Measurements from ENCODE around the gene RRH.
"Not testable (repeated sequence)": the region's sequence is repeated elsewhere in the genome, so short reads cannot be mapped to it uniquely, and the experiment has no call there.

Gene RRH

DNA sequence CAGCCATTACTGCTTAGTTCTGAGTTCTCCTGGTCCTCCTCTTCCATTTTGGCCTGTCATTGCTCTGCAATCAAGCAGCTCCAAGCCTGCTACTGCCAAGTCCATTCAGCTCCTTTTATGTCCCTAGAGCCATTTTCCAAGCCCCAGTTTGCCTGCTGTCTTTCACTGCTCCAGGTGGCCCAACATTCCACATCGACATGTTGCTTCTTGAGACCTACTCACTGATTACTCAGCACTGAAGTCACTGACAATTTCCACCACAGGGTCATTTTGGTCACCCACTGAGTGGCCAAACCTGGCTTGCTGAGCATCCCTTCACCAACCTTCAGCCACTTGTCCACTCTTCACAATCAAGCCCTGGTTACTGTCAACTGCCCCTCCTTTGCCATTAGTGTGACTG lies 47.3 kb downstream of the RRH start:
- Histone ChIP-seq H3K27ac (ENCODE audit: low read length) (no peak overlapping the region), H3K4me1 (ENCODE audit: insufficient read depth, low read length) (no peaks in the 10 kb centered on the region), H3K9ac (ENCODE audit: low read depth, low read length) (no peak overlapping the region), H3K36me3 (ENCODE audit: insufficient read depth, low read depth, low read length) (no peaks in the 10 kb centered on the region), H3K9me3 (ENCODE audit: insufficient read depth, low read depth, low read length) (no peaks in the 10 kb centered on the region), H3K27me3 (ENCODE audit: insufficient read depth, low read length) (no peaks in the 10 kb centered on the region), H3K4me3 (ENCODE audit: low read length) (no peak overlapping the region)

DNA sequence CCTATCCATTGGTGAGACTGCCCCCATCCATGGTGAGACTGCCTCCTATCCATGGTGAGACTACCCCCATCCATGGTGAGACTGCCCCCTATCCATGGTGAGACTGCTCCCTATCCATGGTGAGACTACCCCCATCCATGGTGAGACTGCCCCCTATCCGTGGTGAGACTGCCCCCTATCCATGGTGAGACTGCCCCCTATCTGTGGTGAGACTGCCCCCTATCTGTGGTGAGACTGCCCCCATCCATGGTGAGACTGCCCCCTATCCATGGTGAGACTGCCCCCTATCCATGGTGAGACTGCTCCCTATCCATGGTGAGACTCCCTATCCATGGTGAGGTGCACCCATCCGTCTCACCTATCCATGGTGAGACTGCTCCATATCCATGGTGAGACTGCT lies 47.8 kb downstream of the RRH start:
- H3K9me3 ChIP-seq (ENCODE audit: insufficient read depth, low read depth, low read length); H3K9ac ChIP-seq (ENCODE audit: low read depth, low read length); H3K27ac ChIP-seq (ENCODE audit: low read length); H3K27me3 ChIP-seq (ENCODE audit: insufficient read depth, low read length); H3K4me1 ChIP-seq (ENCODE audit: insufficient read depth, low read length); H3K4me3 ChIP-seq (ENCODE audit: low read length); H3K36me3 ChIP-seq (ENCODE audit: insufficient read depth, low read depth, low read length): not testable (repeated sequence)

DNA sequence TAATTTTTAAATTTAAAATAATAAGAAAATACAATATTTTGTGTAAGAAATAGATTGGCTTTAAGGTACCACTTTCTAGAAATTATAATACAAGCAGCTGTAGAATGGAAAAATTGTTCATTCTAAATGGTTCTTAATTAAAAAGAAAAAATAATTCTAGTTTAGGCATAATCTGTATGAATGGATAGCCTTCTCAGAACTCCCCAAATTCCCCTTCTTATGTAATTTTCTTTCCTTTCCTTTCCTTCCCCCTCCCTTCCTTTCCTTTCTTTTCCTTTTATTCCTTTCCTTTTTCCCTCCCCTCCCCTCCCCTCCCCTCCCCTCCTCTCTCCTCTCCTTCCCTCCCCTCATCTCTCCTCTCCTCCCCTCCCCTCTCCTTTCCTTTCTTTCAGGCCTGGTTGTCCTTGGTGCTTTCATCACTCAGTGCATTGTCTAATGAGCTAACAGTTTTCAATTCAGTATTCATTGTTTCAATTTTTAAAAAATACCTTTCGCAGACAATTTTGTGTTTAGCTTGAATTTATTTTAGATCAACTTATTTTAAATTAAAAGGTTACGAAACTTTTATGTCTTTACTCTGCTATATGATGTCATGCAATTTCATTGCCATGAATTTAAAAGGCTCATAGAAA lies 49.0 kb downstream of the RRH start:
- no peaks in the 10 kb centered on the region for H3K36me3 ChIP-seq (ENCODE audit: insufficient read depth, low read depth, low read length)
- H3K4me3 ChIP-seq (ENCODE audit: low read length): no peak overlapping the region
- no peak overlapping the region for H3K9ac ChIP-seq (ENCODE audit: low read depth, low read length)
- no peak overlapping the region for H3K27ac ChIP-seq (ENCODE audit: low read length)
- no peaks in the 10 kb centered on the region for H3K27me3 ChIP-seq (ENCODE audit: insufficient read depth, low read length)
- H3K9me3 ChIP-seq (ENCODE audit: insufficient read depth, low read depth, low read length): no peaks in the 10 kb centered on the region
- no peaks in the 10 kb centered on the region for H3K4me1 ChIP-seq (ENCODE audit: insufficient read depth, low read length)

DNA sequence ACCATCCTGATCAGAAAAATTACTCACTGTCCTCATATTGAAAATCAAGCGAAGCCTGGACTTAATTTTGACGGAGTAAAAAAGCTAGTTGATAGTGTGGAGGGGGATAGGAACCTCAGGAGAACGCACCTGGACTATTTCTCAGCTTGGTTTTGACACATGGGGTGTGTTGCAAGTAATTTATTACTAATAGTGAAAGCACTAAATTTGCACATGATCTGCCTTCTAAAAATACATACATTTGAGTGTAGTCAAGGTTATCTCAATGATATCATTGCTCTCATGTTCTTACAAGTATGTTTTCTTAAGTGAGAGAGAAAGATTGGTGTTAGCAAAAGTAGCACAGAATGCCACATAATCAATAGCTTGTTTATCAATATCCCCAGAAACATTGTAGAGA lies 49.6 kb downstream of the RRH start:
- Histone ChIP-seq H3K9me3 (ENCODE audit: insufficient read depth, low read depth, low read length) (no peaks in the 10 kb centered on the region), H3K4me1 (ENCODE audit: insufficient read depth, low read length) (no peaks in the 10 kb centered on the region), H3K9ac (ENCODE audit: low read depth, low read length) (no peak overlapping the region), H3K4me3 (ENCODE audit: low read length) (no peak overlapping the region), H3K27me3 (ENCODE audit: insufficient read depth, low read length) (no peaks in the 10 kb centered on the region), H3K27ac (ENCODE audit: low read length) (no peak overlapping the region), H3K36me3 (ENCODE audit: insufficient read depth, low read depth, low read length) (no peaks in the 10 kb centered on the region)

DNA sequence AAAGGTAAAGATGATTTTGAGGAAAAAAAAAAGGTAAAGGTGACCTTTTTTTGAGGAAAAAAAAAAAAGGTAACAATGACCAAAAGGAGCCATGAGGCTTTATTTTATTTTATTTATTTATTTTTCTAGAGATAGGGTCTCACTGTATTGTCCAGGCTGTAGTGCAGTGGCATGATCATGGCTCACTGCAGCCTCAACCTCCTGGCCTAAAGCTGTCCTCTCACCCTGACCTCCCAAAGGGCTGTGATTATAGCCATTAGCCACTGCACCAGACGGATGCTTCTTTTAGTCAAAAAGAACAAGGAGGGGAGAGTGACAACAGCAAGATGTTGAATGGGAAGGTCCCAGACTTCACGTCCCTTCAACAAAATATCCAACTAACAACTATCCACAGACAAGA lies 50.6 kb downstream of the RRH start:
- H3K27me3 ChIP-seq (ENCODE audit: insufficient read depth, low read length): no peaks in the 10 kb centered on the region
- no peaks in the 10 kb centered on the region for H3K36me3 ChIP-seq (ENCODE audit: insufficient read depth, low read depth, low read length)
- H3K27ac ChIP-seq (ENCODE audit: low read length): no peak overlapping the region
- no peaks in the 10 kb centered on the region for H3K9me3 ChIP-seq (ENCODE audit: insufficient read depth, low read depth, low read length)
- no peak overlapping the region for H3K9ac ChIP-seq (ENCODE audit: low read depth, low read length)
- H3K4me3 ChIP-seq (ENCODE audit: low read length): no peak overlapping the region
- no peaks in the 10 kb centered on the region for H3K4me1 ChIP-seq (ENCODE audit: insufficient read depth, low read length)

DNA sequence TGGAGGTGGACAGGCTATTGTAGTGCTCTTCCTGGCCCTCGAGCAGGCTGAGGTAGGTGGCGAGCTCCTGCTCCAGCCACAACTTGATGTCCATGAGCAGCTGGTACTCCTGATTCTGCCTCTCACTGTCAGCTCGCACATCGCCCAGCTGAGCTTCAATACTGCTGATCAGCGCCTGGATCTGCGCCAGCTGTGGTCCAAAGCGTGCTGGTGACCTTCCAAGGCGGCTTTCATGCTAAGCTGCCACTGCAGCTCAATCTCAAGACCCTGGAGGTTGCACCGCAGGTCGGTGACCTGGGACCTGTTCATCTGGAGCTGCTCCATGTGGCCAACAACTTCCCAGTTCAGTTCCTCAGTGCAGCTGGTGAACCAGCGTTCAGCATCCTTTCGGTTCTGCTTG lies 51.3 kb downstream of the RRH start:
- H3K4me1 ChIP-seq (ENCODE audit: insufficient read depth, low read length): no peaks in the 10 kb centered on the region
- no peaks in the 10 kb centered on the region for H3K27me3 ChIP-seq (ENCODE audit: insufficient read depth, low read length)
- no peak overlapping the region for H3K9ac ChIP-seq (ENCODE audit: low read depth, low read length)
- H3K36me3 ChIP-seq (ENCODE audit: insufficient read depth, low read depth, low read length): no peaks in the 10 kb centered on the region
- no peak overlapping the region for H3K4me3 ChIP-seq (ENCODE audit: low read length)
- H3K9me3 ChIP-seq (ENCODE audit: insufficient read depth, low read depth, low read length): no peaks in the 10 kb centered on the region
- no peak overlapping the region for H3K27ac ChIP-seq (ENCODE audit: low read length)

DNA sequence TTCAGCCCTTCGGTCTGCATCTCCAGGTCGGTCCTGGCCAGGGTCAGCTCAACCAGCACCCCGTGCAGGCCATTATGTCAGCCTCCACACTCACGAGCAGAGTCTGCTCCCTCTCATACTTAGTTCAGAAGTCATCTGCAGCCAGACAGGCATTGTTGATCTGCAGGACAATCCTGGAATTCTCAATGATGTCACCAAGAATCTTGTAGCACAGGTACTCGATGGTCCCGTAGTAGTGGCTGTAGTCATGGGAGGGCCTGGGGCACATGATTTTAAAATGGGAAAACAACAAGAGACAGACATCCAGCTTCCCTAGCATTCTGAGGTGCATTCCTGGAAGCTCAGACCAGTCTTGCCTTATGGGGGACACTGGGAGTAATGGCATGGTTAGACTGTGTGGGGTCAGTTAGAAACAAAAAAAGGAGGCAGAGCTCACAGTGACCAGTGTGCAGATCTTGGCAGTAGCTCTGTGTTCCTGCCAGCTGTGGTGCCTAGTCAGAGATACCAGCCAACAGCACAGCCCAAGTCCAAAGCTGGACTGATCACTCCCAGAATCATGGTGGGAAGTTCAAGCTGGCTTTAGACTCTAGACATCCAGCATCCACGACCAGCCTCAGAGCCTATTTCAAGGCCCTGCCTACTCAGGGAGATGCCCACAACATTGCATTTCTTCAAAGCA lies 52.0 kb downstream of the RRH start:
- no peaks in the 10 kb centered on the region for H3K9me3 ChIP-seq (ENCODE audit: insufficient read depth, low read depth, low read length)
- H3K36me3 ChIP-seq (ENCODE audit: insufficient read depth, low read depth, low read length): no peaks in the 10 kb centered on the region
- no peaks in the 10 kb centered on the region for H3K27me3 ChIP-seq (ENCODE audit: insufficient read depth, low read length)
- no peak overlapping the region for H3K9ac ChIP-seq (ENCODE audit: low read depth, low read length)
- H3K4me3 ChIP-seq (ENCODE audit: low read length): no peak overlapping the region
- H3K27ac ChIP-seq (ENCODE audit: low read length): no peak overlapping the region
- no peaks in the 10 kb centered on the region for H3K4me1 ChIP-seq (ENCODE audit: insufficient read depth, low read length)

DNA sequence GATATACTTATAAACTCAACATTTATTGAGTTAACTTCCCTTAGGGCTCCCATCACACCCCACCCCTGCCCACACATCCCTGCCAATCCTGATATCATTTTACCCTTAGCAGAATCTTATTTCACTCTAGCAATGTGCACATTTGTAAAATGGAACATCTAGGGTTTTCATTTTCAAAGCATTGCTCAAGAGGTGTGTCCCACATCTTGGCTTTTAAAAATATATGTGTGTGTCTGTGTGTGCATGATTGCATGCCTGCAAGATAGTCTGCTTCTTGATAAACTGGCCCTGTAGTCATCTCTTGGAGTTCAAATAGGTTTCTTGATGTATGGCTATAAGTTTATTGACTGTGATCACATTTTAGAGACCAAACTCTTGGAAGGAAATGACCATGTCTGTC lies 58.5 kb downstream of the RRH start:
- Histone ChIP-seq H3K27me3 (ENCODE audit: insufficient read depth, low read length) (no peaks in the 10 kb centered on the region), H3K36me3 (ENCODE audit: insufficient read depth, low read depth, low read length) (no peaks in the 10 kb centered on the region), H3K9me3 (ENCODE audit: insufficient read depth, low read depth, low read length) (no peaks in the 10 kb centered on the region), H3K9ac (ENCODE audit: low read depth, low read length) (no peak overlapping the region), H3K27ac (ENCODE audit: low read length) (no peak overlapping the region), H3K4me3 (ENCODE audit: low read length) (no peak overlapping the region), H3K4me1 (ENCODE audit: insufficient read depth, low read length) (no peaks in the 10 kb centered on the region)

DNA sequence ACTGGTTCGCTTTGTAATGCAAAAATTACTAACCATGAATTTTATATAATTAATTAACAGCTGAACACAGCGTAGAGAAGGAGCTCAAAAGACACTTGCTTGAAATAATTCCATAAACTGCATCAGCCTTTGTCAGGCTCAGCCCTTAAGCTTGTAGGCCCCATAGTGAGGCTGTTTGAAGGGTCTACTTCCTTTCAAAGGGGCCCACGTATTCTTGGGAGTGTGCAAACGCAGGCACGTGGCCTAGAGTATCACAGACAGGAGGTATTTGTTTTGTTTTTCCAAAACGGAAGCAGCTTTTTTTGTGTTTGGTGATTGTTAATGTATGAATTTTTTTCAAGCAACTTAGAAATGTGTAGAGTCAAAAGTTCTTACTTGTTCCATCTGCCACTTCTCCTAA lies 59.3 kb downstream of the RRH start:
- Histone ChIP-seq H3K36me3 (ENCODE audit: insufficient read depth, low read depth, low read length) (no peaks in the 10 kb centered on the region), H3K27me3 (ENCODE audit: insufficient read depth, low read length) (no peaks in the 10 kb centered on the region), H3K4me1 (ENCODE audit: insufficient read depth, low read length) (no peaks in the 10 kb centered on the region), H3K9ac (ENCODE audit: low read depth, low read length) (no peak overlapping the region), H3K4me3 (ENCODE audit: low read length) (no peak overlapping the region), H3K9me3 (ENCODE audit: insufficient read depth, low read depth, low read length) (no peaks in the 10 kb centered on the region), H3K27ac (ENCODE audit: low read length) (no peak overlapping the region)

DNA sequence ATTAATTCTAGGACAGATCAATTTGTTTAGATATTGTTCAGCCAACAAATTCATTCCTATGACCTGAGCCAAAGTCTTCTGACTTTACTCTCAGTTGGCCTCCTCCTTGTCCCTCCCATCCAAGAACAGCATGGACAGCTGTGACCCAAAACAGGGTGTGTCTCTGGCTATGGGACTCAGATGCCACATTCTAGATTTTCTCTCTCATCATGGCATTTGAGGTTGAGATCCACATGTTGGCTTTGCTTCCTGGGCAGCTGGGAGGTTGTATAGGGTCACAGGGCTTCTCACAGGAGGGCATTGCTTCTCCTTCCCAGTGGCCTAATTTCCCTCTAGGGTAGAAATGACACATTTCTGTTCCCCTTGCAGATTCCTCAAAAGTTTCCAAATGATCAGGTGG lies 62.3 kb downstream of the RRH start:
- H3K4me1 ChIP-seq (ENCODE audit: insufficient read depth, low read length): no peaks in the 10 kb centered on the region
- no peaks in the 10 kb centered on the region for H3K36me3 ChIP-seq (ENCODE audit: insufficient read depth, low read depth, low read length)
- H3K27me3 ChIP-seq (ENCODE audit: insufficient read depth, low read length): no peaks in the 10 kb centered on the region

More for the DNA sequence above, 62.3 kb downstream of the RRH start:
- H3K27ac ChIP-seq (ENCODE audit: low read length): no peak overlapping the region
- H3K9me3 ChIP-seq (ENCODE audit: insufficient read depth, low read depth, low read length): no peaks in the 10 kb centered on the region
- H3K4me3 ChIP-seq (ENCODE audit: low read length): no peak overlapping the region
- H3K9ac ChIP-seq (ENCODE audit: low read depth, low read length): no peak overlapping the region

Measured in iPS-20b (cell line).